OCI-LY3 (cell line): ENCODE results near the gene SPAG7.

ENCODE experiments used
- CTCF ChIP-seq: fragments of 200-600, 300-600 bp; sonication (generic); IDR thresholded peaks from 2 replicates; pipeline ENCODE4 v1.5.1; 2014; ENCODE audit warnings: antibody characterized with exemption, low read length, low read depth
- EZH2phosphoT487 ChIP-seq: fragments of 200-600 bp; shearing (Covaris generic); IDR thresholded peaks from 2 replicates; pipeline ENCODE4 v1.6.1; 2018; ENCODE audit warnings: antibody characterized with exemption, mixed run types, low read depth

GRCh38 chr17:4953451-4953961 is 14.1 kb downstream of the SPAG7 start:
- TF ChIP-seq EZH2phosphoT487 (no peak), CTCF (no peak)
